HG03432 (cell line): ENCODE measurements around the gene ROS1.
"Not testable (repeated sequence)": the region's sequence is repeated elsewhere in the genome, so short reads cannot be mapped to it uniquely, and the experiment has no call there.

Source experiments
- ATAC-seq: cut with Tn5 transposase; IDR thresholded peaks from one replicate; pipeline ENCODE4 v1.9.1; 2021; ENCODE audit warnings: mild to moderate bottlenecking, moderate library complexity; ENCODE audit not compliant: unreplicated experiment

The ROS1 gene

DNA sequence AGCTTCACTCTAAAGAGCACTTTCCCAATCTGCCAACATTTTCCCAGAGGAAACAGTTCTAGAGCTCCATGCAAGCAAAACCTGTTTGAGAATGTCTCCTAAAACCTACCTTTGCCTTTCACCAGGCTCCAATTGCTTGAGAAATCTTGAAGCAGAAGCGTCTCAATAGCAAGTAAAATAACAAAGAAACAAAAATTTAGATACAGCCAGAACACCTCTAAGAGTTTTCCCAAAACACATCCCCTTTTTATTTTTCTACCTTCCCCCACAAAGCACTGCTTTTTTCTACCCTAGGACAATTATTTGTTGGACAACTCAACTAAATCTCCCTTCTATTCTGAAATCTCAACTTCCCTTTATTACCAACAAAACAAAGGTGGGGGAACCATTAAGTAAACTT, 156.8 kb downstream of the ROS1 start:
- no peak for ATAC-seq

DNA sequence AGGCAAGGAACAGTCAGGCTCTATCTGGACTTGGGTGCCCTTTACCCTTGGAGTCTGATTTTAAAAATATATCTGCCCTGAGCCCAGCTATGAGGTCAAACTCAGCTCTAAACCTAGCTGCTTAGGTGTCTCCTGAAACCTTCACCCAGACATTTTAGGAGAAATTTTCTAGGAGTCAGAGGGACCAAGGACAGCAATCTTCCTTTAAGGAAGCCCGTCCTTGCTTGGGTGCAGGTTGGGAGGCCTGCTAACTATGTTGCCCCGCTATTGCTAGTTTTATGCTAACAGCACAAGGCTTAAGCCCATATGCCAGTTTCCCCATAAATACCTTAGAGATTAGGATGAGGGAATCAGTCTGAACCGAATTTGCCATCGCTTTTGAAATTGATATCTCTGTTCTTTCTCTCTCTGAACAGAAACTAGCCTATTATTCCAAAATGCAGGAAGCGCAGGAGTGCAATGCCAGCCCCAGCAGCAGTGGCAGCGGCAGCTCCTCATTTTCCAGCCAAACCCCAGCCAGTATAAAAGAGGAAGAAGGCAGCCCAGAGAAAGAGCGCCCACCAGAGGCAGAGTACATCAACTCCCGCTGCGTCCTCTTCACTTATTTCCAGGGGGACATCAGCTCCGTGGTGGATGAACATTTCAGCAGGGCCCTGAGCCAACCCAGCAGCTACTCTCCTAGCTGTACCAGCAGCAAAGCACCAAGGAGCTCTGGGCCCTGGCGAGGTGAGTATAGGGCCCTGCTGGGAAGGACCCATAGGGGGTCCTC, 157.8 kb downstream of the ROS1 start:
- no peak for ATAC-seq

DNA sequence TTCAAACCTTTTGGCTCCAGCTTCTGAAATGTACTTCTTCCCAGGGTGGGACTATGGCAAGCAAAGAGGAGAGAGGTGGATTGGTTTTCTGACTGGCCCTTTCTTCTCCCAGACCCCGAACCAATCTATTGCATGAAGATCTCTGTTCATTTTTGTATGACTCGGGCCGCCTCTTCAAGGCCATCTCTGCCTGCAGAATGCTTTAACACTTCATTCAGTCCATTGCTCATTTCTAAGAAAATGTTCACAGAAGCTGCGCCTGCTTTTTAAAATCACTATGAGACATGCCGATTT, 158.7 kb downstream of the ROS1 start:
- ATAC-seq: no peak

DNA sequence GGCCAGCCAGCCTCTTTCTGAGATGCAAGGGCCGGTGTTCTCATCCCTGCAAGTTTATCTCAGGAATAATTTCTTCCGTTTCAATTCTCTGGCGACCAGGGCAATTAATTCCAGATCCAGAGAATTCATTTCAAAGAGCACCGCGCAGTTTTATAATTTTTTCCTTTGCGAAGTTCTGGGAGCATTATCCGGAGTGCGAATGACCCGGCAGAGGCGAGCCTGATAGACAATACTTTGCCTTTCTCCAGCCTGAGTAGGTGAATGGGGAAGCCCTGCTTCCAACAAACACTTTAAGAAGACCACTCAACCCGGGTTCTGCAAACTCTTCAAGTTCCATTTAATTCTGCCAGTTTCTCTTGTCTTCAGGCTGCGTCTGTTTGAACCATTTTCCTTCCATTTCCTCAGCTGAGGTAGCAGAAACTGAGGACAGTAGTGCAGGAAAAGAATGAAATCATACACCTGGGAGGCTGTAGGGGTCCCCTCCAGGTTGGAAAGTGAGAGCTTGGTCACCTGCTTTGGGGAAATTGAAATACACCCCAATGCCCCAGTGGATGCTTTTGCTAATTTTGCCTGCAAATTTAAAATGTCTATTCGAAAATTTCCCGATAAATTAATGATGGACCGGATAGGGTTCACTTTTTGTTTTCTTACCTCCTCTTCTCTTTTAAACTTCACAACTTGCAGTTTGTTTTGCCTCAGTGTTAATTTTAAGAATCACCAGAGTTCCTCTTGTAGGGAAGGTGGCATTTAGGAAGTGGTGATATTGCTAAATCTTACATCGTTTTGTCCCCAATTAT, 159.3 kb downstream of the ROS1 start:
- ATAC-seq: no peak

DNA sequence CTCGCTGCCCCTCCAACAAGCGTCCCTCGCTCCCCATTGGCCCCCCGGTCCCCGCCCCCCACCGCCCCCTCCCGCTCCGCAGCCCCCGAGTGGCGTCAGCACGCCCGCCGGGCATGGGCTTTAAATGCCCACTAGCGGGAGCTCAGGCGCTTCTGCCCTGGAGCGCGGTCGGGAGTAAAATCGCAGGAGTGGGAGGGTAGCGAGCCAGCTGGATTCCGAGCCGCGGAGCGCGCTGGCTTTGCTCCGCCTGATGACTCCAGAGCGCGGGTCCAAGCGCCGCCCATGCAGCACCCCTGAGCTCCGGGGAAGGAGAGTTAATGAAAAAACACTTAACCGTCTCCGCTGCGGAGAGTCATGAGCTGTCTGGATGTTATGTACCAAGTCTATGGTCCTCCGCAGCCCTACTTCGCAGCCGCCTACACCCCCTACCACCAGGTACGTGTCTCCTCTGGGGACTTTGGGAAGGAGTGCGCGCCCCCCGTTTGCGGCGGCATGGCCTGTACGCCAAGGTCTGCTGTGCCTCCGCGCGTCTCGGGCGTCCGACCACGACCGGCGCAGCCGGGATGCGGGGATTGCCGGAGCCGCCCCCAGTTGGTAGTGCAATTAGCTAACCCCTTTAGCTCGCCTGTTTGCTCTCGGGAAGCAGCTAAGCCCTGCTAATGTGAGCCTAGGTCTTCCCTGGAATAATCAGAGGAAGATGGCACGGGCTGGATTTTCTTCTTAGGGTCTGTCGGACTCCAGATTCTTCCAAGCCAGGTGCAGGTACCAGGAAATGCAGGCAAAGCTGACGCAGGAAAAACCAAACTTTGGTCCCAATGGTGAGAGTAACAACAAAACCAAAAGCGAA, 160.1 kb downstream of the ROS1 start, which contains the start of gene VGLL2:
Gene VGLL2, plus strand, starts transcription at position 149 of the 847 bp plus-strand sequence. Its CDS starts 206 bp downstream, at position 355.
- ATAC-seq: peak; percentile 37

DNA sequence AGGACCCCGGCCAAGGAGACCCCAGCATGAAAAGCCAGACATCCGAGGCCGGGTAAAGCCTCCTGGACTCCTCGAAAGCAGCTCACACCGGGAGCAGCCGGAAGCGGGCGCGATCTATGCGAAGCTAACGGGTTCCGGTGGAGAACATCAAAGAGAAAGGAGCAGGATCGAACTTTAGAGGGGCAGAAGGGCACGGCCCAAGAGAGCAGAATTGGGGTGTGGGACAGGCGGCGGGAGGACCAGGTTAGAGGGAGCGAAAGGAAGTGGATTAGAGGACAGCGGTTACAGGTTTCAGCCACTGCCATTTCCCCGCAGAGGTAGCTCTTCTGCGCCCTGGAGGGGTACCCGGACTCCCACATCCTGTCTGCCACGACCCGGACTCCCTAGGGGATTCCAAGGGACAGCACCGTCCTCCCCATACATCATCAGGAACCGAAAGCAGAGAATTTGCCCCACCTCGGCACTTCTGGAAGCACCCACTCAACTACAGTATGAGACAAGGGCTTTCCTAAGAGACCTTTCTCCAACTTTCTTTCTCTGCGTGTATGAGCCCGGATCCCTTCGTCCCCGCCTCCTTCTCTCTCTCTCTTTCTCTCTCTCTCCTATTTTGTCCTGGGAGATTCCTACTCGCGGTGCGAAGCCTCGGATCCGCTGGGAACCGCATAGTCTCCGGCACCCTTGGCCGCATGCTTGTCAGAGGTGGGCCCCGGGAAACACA, 160.9 kb downstream of the ROS1 start:
- peak; percentile 62 for ATAC-seq

DNA sequence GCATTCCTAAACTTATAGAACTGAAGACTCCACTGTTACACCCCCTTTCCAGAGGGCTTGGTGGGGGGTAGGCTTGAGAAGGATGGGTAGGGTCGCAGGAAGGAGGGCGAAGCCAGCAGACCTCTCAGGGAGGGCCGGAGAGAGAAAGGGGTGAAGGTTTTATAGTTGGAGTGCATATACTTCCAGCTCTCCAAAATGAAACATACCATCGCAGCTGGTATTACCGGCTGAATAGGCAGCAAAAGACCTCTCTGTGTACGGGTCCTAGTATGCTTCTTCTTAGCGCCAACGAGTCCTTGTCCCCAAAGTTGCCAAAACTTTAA, 161.4 kb downstream of the ROS1 start:
- peak; percentile 11 for ATAC-seq

DNA sequence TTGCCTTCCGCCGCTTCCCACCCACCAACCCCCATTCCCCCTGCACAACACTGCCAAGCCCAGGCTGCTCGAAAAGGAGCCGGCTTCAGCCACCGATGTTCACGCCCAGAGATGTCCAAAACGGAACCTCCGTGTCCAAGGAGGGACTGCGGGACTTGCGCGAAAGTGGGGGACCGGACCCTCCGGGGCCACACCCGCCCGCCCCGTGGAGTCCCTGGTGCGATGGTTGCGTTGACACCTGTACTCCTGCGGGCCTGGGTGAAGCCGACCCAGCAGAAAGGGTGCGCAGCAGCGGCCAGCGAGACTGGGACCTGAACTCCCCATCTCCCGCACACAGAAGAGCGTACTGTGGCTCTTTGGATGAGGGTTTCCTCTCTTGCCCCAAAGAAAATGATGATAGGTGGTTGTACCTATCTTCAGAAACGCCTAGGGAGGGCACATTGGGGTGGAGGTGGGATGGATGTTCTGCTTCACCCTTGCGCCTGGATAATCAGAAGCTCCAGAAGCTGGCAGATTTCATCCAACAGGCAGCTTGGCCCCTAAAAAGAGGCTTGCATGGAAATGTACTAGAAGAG, 162.3 kb downstream of the ROS1 start:
- ATAC-seq: no peak

DNA sequence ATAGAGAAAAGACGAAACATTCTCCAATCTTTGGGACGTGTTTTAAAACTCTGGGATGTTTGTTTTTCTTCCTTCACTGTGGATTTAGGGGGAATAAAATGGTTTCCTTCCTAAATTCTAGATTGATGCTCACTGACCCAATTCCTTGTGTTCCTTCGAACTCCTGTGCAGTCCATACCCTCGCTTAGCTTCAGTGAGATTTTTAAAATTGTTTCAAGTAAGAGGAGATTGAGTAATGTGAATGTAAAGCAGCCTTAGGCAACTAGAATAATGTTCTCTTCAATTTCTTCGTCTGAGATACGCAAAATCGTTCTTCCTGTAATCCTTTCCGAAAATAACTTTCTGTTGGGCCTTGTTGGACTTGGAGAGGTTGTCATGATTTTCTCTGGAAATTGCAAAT, 162.9 kb downstream of the ROS1 start:
- no peak for ATAC-seq

DNA sequence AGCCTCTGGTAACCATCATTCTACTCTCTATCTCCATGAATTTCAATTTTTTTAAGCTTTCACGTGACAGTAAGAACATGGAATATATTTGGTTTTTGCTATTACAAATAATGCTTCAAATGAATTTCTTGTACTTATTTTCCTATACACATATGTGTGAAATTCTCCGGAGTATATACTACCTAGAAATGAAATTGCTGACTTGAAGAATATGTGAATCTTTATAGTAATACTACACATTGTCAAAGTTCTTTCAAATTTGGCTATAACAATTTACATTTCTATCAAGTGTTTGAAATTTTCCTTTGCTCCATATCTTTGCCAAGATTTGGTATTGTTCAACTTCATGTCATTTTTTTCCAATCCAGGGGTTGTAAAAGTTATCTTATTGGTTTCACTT, 172.0 kb downstream of the ROS1 start:
- no peak for ATAC-seq

DNA sequence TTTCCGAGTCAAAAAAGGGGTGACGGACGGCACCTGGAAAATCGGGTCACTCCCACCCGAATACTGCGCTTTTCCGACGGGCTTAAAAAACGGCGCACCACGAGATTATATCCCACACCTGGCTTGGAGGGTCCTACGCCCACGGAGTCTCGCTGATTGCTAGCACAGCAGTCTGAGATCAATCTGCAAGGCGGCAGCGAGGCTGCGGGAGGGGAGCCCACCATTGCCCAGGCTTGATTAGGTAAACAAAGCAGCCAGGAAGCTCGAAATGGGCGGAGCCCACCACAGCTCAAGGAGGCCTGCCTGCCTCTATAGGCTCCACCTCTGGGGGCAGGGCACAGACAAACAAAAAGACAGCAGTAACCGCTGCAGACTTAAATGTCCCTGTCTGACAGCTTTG, 180.8 kb downstream of the ROS1 start:
- ATAC-seq: not testable (repeated sequence)

DNA sequence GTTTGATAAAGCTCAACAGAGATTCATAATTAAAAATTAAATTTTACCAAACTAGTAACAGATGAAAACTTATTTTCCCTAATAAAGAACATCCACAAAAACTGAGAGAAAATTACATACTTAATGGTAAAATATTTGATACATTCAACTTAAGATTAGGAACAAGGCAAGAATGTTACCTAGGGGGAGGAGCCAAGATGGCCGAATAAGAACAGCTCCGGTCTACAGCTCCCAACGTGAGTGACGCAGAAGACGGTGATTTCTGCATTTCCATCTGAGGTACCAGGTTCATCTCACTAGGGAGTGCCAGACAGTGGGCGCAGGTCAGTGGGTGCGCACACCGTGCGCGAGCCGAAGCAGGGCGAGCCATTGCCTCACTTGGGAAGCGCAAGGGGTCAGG, 181.2 kb downstream of the ROS1 start:
- not testable (repeated sequence) for ATAC-seq
